Body of pancreas (tissue), 4 donors: ENCODE measurements around the gene MTMR11. TPM values are rescaled to one million over a fixed set of nuclear protein-coding genes. Genes with fewer than 3 reads are reported as not detected.
A peak's percentile ranks its signal among the peaks of the same experiment; 100 is the strongest.

ENCODE experiments used
- ATAC-seq: fragments of 150-250 bp; one replicate; pipeline ENCODE4 v1.9.1; 2016
- DNase-seq, 4 donors: peaks; one replicate each; pipeline ENCODE4 v3.0.0-alpha.2; 2019
- H3K27ac ChIP-seq, 4 donors: fragments of 200-600 bp; sonication (generic); 1 replicate in 3 of 4; 2 replicates in 1 of 4; pipeline versions ENCODE4 v1.5.1 to v1.6.1; 2016 to 2019; ENCODE audit warnings: mild to moderate bottlenecking in 1 of 4, mixed read lengths in 1 of 4, moderate library complexity in 1 of 4
- H3K27me3 ChIP-seq, 2 donors: fragments of 200-600 bp; sonication (generic); one replicate each; pipeline ENCODE4 v1.6.0; 2016; ENCODE audit warnings: mild to moderate bottlenecking in 1 of 2
- H3K36me3 ChIP-seq, 2 donors: fragments of 200-600 bp; sonication (generic); replicated peaks in 1 of 2; 2 replicates each; pipeline ENCODE4 v1.5.1; 2016; ENCODE audit warnings: low read depth in 2 of 2; ENCODE audit not compliant: insufficient read depth in 1 of 2
- H3K4me1 ChIP-seq: fragments of 200-600 bp; sonication (generic); one replicate; pipeline ENCODE4 v1.6.0; 2016
- H3K4me3 ChIP-seq, 2 donors: fragments of 200-600 bp; sonication (generic); 1 replicate in 1 of 2; 2 replicates in 1 of 2; pipeline ENCODE4 v1.5.1; 2016 to 2019
- H3K9me3 ChIP-seq, 3 donors: fragments of 200-600 bp; sonication (generic); 1 replicate in 2 of 3; 2 replicates in 1 of 3; pipeline ENCODE4 v1.5.1; 2016
- CTCF ChIP-seq, 7 experiments: fragments of 450-650 bp in 4 of 7; fragments of 200-600 bp in 3 of 7; sonication (generic) in 3 of 7; IDR thresholded peaks; one replicate each; pipeline ENCODE4 v1.5.1; 2016 to 2019; ENCODE audit warnings: antibody characterized with exemption in 7 of 7
- POLR2A ChIP-seq, 3 donors: fragments of 450-650 bp; IDR thresholded peaks; one replicate each; pipeline ENCODE4 v1.6.1; 2016; ENCODE audit warnings: antibody characterized with exemption in 3 of 3, mild to moderate bottlenecking in 2 of 3
- WGBS, 2 donors: methylation state at CpG; one replicate each; pipeline ENCODE4 v1.1.5; 2017; 5-methylcytosine and 5-hydroxymethylcytosine counted together
- intact Hi-C: fragments of 100-400 bp; cut with DNase I; formaldehyde crosslinking; loops from one replicate; pipeline ENCODE4 v1.15.1; 2023
- total RNA-seq, 2 donors: library from RNA; depleted of rRNA; stranded (reverse); fragments of >200 nt; gene quantifications; one replicate each; pipeline ENCODE4 v1.1.0, GENCODE V29; 2016

Gene MTMR11
- total RNA-seq, 2 donors from 2014 or later, result 3.0 to 28.3 TPM

GRCh38 chr1:149914545-149914944, 22.1 kb downstream of the MTMR11 start:
- no peak for DNase-seq
- intact Hi-C loops, result no loop called here
- H3K4me1 ChIP-seq, result peaks cover 6% of the 10 kb centered on the region
- no peaks in the 10 kb centered on the region for H3K9me3 ChIP-seq
- ATAC-seq, result no peak
- no peak overlapping the region for H3K27ac ChIP-seq
- no peaks in the 10 kb centered on the region for H3K36me3 ChIP-seq
- H3K4me3 ChIP-seq, result no peak overlapping the region
- H3K27me3 ChIP-seq, result no peaks in the 10 kb centered on the region
- 50 to 54% methylated on average over 1 of the region's 1 CpG for WGBS, 2 donors
- TF ChIP-seq CTCF (IDR thresholded peaks at IDR 0.05), result no peak
- no peak for TF ChIP-seq POLR2A (IDR thresholded peaks at IDR 0.05)

- no peak for TF ChIP-seq POLR2A (IDR thresholded peaks at IDR 0.05)
- TF ChIP-seq CTCF (IDR thresholded peaks at IDR 0.05), result no peak
- H3K4me1 ChIP-seq, result no peaks in the 10 kb centered on the region
- no peaks in the 10 kb centered on the region for H3K9me3 ChIP-seq
- no peaks in the 10 kb centered on the region for H3K36me3 ChIP-seq
- no peak overlapping the region for H3K27ac ChIP-seq
- no peak overlapping the region for H3K4me3 ChIP-seq
- DNase-seq, result no peak
- no peak for ATAC-seq
- 57 to 60% methylated on average over 10 of the region's 10 CpGs for WGBS, 2 donors
- H3K27me3 ChIP-seq, result no peaks in the 10 kb centered on the region
- intact Hi-C loops, result no loop called here
Measured at GRCh38 chr1:149906570-149907075, 30.1 kb downstream of the MTMR11 start.

- H3K27me3 ChIP-seq, result no peaks in the 10 kb centered on the region
- H3K27ac ChIP-seq, result no peak overlapping the region
- intact Hi-C loops, result no loop called here
- H3K9me3 ChIP-seq, result no peaks in the 10 kb centered on the region
- TF ChIP-seq POLR2A (IDR thresholded peaks at IDR 0.05), result no peak
- no peak for TF ChIP-seq CTCF (IDR thresholded peaks at IDR 0.05)
- H3K36me3 ChIP-seq, result no peaks in the 10 kb centered on the region
- ATAC-seq (no peak), DNase-seq (peak in 1 of 4 donors; percentile 12)
- no peak overlapping the region for H3K4me3 ChIP-seq
- H3K4me1 ChIP-seq, result peaks cover 9% of the 10 kb centered on the region
- WGBS, 2 donors, result 62 to 74% methylated on average over 5 of the region's 5 CpGs
Measured at GRCh38 chr1:149903836-149904491, 32.7 kb downstream of the MTMR11 start.

- no peaks in the 10 kb centered on the region for H3K36me3 ChIP-seq
- no peaks in the 10 kb centered on the region for H3K27me3 ChIP-seq
- H3K4me1 ChIP-seq, result peaks cover 9% of the 10 kb centered on the region
- DNase-seq, result peak; percentile 92 to 95 (median 94)
- H3K27ac ChIP-seq, result peak within 1 kb of the TSS; percentile 73 to 91 (median 80)
- 0 to 8% methylated on average over 1 to 65 of the region's 65 CpGs for WGBS, 2 donors
- H3K4me3 ChIP-seq, result peak within 1 kb of the TSS; percentile 19 to 32
- H3K9me3 ChIP-seq, result no peaks in the 10 kb centered on the region
- intact Hi-C loops, result no loop called here
- TF ChIP-seq POLR2A (IDR thresholded peaks at IDR 0.05) (peak; percentile 80 to 94 (median 93)), CTCF (IDR thresholded peaks at IDR 0.05) (peak in 1 of 7 experiments; percentile 7)
- ATAC-seq, result peak; percentile 99
Measured at GRCh38 chr1:149899460-149900284, 37.0 kb downstream of the MTMR11 start, which contains the start of gene BOLA1. BOLA1 (plus strand) TSS chr1:149899568; CDS start chr1:149900060, 492 bp downstream.
